Skeletal muscle tissue (tissue), 4 donors: ENCODE measurements around the gene CRYBA2. TPM values are rescaled to one million over a fixed set of nuclear protein-coding genes. Genes with fewer than 3 reads are reported as not detected.

Experiments used
- H3K27ac ChIP-seq: one replicate; pipeline ENCODE4 v1.7.0; 2013; ENCODE audit warnings: mild to moderate bottlenecking, low read depth, low read length, inconsistent platforms
- H3K27me3 ChIP-seq, 3 donors: one replicate each; pipeline ENCODE4 v1.7.0; 2013; ENCODE audit warnings: low read length in 3 of 3; ENCODE audit not compliant: control insufficient read depth in 3 of 3, insufficient read depth in 3 of 3
- H3K36me3 ChIP-seq, 3 donors: one replicate each; pipeline ENCODE4 v1.7.0; 2013; ENCODE audit warnings: low read length in 3 of 3; ENCODE audit not compliant: control insufficient read depth in 3 of 3, insufficient read depth in 3 of 3
- H3K4me1 ChIP-seq, 3 donors: one replicate each; pipeline ENCODE4 v1.7.0; 2013; ENCODE audit warnings: low read length in 3 of 3, mild to moderate bottlenecking in 3 of 3; ENCODE audit not compliant: control insufficient read depth in 3 of 3, insufficient read depth in 3 of 3
- H3K4me3 ChIP-seq, 3 donors: one replicate each; pipeline ENCODE4 v1.7.0; 2013; ENCODE audit warnings: low read length in 3 of 3
- H3K9ac ChIP-seq, 3 donors: one replicate each; pipeline ENCODE4 v1.7.0; 2013; ENCODE audit warnings: low read length in 3 of 3, mild to moderate bottlenecking in 3 of 3, moderate library complexity in 2 of 3, low read depth in 1 of 3
- H3K9me3 ChIP-seq, 3 donors: one replicate each; pipeline ENCODE4 v1.7.0; 2013; ENCODE audit warnings: low read length in 3 of 3; ENCODE audit not compliant: control insufficient read depth in 3 of 3
- total RNA-seq: library from RNA; depleted of rRNA; stranded (reverse); fragments of >200 nt; gene quantifications from one replicate; pipeline ENCODE4 v1.2.3, GENCODE V29; 2014
- donor health status: Osteomylitis.

Gene CRYBA2
- total RNA-seq, 1 donor from 2014 or later, result not detected

DNA sequence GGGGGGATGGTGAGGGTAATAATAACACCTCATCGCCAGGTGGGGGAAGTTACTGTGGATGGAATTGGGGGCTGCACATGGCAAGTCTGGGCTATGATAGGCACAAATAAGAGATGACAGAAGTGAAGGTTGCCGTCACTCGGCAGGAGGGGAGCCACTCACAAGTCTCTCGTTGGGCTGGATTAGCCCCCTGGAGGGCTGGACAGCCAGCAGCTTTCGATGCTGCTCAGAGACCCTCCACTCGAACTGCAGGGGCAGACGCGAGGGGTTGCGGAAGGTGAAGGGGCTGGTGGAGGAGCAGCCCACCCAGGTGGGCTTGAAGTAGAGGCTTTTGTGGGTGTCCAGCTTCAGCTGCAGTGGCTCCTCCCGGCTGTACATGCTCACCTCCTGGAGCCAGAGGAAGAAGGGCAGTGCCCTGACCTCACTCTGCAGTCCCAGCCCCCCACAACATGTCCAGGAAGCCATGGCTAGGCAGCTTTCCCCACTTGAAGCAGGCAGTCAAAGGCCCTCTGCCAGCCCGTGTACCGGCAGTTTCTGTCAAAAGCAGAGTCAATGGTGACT is 29.9 kb upstream of the CRYBA2 start:
- Histone ChIP-seq H3K9me3 (no peaks in the 10 kb centered on the region), H3K9ac (no peak overlapping the region), H3K4me1 (no peaks in the 10 kb centered on the region), H3K27me3 (peaks cover 0 to 32% (median 20%) of the 10 kb centered on the region in 3 donors), H3K36me3 (no peaks in the 10 kb centered on the region), H3K4me3 (no peak overlapping the region), H3K27ac (no peak overlapping the region)

DNA sequence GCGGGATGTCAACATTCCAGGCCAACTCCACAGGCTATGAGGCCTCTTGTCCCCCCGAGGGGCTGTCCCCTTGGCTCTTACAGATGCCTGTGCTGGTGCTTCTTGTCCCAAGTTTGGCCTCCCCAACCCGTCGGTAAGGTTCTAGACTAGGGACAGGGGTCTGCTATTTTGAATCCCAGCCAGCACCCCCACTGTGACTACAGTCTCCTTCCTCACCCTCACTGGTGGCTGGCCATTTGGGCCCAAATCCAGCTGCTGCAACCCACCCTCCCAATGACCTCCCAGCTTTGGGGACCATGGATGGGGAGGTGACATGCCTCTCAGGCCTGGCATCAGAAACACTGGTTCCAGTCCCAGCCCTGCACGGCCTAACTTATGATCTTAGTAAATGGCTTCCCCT is 29.4 kb upstream of the CRYBA2 start:
- H3K4me1 ChIP-seq, result peaks cover 0 to 3% (median 0%) of the 10 kb centered on the region in 3 donors
- H3K27me3 ChIP-seq, result peaks cover 0 to 33% (median 15%) of the 10 kb centered on the region in 3 donors
- no peak overlapping the region for H3K4me3 ChIP-seq
- H3K9ac ChIP-seq, result no peak overlapping the region
- no peak overlapping the region for H3K27ac ChIP-seq
- no peaks in the 10 kb centered on the region for H3K9me3 ChIP-seq
- no peaks in the 10 kb centered on the region for H3K36me3 ChIP-seq

DNA sequence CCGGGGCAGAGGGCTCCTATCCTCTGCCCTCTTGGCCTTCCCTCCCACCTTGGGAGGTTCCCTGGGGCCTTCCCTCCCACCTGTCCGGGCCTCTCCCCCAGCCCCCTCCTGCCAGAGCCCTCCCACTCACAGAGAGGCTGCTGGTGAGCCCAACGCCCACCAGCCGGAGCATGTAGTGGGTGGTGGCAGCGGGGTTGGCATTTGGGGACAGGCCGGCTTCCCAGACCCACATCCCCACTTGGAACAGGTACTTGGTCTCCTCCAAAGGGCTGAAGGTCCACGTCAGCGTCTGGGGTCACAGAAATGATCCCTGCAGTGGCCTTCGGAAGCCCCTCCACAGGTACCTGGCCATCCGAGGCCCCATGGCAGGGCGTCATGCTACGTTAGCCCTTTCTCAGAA is 28.8 kb upstream of the CRYBA2 start:
- Histone ChIP-seq H3K36me3 (no peaks in the 10 kb centered on the region), H3K9ac (no peak overlapping the region), H3K27ac (no peak overlapping the region), H3K27me3 (peaks cover 0 to 35% (median 13%) of the 10 kb centered on the region in 3 donors), H3K4me1 (peaks cover 0 to 5% (median 0%) of the 10 kb centered on the region in 3 donors), H3K9me3 (no peaks in the 10 kb centered on the region), H3K4me3 (no peak overlapping the region)

DNA sequence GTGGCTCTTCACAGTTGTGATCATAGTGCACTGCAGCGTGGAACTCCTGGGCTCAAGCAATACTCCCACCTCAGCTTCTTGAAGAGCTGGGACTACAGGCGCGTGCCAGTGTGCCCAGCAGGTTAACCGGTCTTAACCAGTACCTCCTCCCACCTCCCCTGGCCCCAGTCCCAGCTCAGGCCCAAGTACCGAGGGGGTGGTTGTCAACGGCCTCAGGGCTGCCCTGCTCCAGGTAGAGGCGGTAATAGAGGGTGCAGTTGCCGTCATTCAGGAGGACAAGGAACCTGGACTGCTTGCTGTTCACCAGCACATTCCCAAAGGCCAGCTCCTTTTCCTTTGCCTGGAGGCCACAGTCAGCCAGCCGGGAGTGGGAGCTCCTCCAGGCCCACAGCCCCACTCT is 28.4 kb upstream of the CRYBA2 start:
- no peaks in the 10 kb centered on the region for H3K36me3 ChIP-seq
- H3K4me1 ChIP-seq, result peaks cover 0 to 5% (median 0%) of the 10 kb centered on the region in 3 donors
- H3K27ac ChIP-seq, result no peak overlapping the region
- peaks cover 0 to 39% (median 13%) of the 10 kb centered on the region in 3 donors for H3K27me3 ChIP-seq
- H3K4me3 ChIP-seq, result no peak overlapping the region
- H3K9me3 ChIP-seq, result no peaks in the 10 kb centered on the region
- no peak overlapping the region for H3K9ac ChIP-seq

DNA sequence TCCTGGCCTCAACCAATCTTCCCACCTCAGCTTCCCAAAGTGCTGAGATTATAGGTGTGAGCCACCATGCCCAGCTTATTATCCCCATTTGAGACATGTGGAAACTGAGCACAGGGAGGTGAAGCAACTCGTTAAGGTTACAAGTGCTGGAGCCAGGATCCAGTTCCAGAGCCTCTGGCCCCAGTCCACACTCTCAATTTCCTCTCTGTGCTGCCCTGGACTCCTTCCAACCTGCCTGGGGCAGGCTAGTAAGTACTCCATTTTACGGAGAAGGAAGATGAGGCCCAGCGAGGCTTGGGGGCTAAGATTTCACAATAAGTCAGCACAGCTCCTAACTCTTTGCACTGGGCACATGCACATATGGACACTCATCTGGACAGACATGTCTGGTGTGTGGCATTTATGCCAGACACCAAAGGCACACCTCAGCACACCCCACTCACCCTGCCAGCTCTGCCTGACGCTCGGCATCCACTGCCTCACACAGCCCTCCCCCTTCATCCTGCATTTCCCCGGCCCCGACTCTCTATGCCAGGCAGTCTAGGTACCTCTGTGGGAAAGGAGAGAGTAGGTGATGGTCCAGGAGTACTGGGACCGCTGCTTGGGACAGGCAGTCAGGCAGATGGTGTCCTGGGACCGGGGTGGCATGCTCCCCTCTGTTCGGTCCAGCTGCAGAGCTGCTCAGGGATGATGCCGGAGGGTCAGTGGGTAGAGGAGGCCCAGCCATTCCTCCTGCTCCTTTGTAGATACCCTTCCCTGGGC is 27.6 kb upstream of the CRYBA2 start:
- H3K27me3 ChIP-seq, result peaks cover 0 to 40% (median 13%) of the 10 kb centered on the region in 3 donors
- H3K9ac ChIP-seq, result no peak overlapping the region
- H3K36me3 ChIP-seq, result no peaks in the 10 kb centered on the region

DNA sequence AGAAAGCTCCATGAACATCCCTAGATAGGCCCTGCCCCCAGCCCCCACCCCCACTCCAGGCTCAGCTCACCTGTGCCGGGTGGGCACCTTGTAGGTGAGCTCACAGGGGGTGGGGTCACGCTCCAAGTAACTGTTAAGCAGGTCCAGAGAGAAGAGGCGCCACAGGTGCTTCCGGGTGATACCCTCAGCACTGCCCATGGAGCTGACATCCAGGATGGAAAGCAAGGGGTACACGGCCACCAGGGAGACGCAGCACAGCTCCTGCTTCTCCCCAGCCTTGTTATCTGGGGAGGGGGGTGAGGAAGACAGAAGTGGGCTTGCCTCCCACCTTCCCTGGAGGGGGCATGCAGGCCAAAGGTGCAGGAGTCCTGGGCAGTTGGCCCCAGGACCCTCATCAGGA is 26.2 kb upstream of the CRYBA2 start:
- peaks cover 0 to 35% (median 17%) of the 10 kb centered on the region in 3 donors for H3K27me3 ChIP-seq
- H3K4me3 ChIP-seq, result no peak overlapping the region
- no peaks in the 10 kb centered on the region for H3K9me3 ChIP-seq
- no peak overlapping the region for H3K9ac ChIP-seq
- H3K36me3 ChIP-seq, result no peaks in the 10 kb centered on the region
- H3K27ac ChIP-seq, result no peak overlapping the region
- peaks cover 0 to 5% (median 0%) of the 10 kb centered on the region in 3 donors for H3K4me1 ChIP-seq

More for the DNA sequence above, 27.6 kb upstream of the CRYBA2 start:
- H3K4me3 ChIP-seq, result no peak overlapping the region
- H3K27ac ChIP-seq, result no peak overlapping the region
- peaks cover 0 to 5% (median 0%) of the 10 kb centered on the region in 3 donors for H3K4me1 ChIP-seq
- no peaks in the 10 kb centered on the region for H3K9me3 ChIP-seq

DNA sequence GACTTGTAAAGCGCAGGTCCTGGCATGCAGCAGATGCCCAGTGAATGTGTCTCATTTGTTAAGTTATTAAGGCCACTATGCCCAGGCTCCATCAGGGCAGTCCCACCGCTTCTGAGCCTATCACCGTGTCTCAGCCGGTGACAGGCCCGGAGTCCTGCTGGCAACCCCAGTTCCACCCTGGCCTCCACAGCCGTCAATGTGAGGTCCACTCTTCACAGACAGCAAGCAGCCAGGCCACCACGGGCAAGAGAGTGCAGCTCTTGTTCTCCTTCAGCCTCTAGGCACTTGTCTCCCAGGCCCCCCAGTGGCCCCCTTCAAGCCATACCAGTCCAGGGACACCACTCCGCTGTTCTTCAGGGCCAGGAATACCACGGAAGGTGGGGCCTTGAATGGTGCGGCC is 25.5 kb upstream of the CRYBA2 start:
- H3K9me3 ChIP-seq, result no peaks in the 10 kb centered on the region
- H3K9ac ChIP-seq, result no peak overlapping the region
- H3K4me1 ChIP-seq, result peaks cover 0 to 5% (median 0%) of the 10 kb centered on the region in 3 donors
- no peak overlapping the region for H3K4me3 ChIP-seq
- H3K27me3 ChIP-seq, result peaks cover 0 to 34% (median 23%) of the 10 kb centered on the region in 3 donors
- no peaks in the 10 kb centered on the region for H3K36me3 ChIP-seq
- H3K27ac ChIP-seq, result no peak overlapping the region

DNA sequence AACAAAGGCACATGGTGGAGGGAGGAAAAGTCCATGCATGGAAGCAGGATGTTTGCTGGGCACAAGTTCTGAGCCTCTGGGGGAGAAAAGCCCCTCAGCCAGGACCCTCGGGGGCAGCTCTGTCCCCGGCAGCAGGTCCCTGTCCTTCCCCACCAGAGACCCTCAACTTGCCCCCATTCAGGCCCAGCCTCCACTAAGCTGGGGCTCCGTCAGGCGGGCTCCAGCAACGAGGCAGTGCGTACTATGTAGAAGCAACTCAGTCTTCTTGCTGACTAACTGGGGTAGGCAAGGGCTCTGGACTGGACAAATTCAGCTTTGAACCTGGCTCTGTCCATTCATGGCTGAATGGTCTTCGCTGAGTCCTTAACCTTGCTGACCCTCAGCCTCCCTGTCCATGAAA is 25.1 kb upstream of the CRYBA2 start:
- Histone ChIP-seq H3K4me3 (no peak overlapping the region), H3K9ac (no peak overlapping the region), H3K36me3 (no peaks in the 10 kb centered on the region), H3K27me3 (peaks cover 0 to 30% (median 22%) of the 10 kb centered on the region in 3 donors), H3K9me3 (no peaks in the 10 kb centered on the region), H3K27ac (no peak overlapping the region), H3K4me1 (peaks cover 0 to 5% (median 0%) of the 10 kb centered on the region in 3 donors)

DNA sequence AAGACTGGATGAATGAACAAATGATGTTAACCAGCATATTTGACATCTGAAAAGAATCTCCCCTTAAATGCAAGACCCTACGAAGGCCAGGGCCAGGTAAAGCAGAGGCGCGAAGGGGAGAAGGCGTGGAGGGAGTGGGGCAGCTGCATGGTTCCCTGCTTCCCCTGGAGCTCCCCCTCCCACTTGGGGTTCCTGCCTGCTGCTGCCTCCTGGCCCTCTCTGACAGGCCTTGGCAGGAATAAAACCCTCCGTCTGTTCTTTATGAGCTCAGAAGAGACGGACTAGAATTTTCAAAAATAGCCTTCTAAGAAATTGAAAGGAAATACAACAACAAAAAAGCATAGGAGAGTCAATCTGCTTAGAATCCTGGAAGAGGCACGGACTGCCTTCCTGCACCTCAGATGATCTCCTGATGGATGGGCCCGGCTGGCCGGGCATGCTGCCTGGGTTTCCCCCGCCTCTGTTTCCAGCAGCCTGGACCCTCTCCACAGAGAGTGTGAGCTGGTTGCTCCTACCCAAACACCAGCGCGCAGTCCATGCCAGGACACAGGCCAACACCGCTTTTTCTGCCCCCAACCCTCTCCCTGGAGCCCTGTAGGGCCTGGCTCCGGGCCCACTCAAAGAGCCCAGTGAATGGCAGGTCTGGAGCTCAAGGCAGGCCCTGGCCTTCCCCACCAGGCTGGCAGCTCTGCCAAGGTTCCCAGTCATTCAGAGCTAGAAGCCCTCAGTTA is 24.1 kb upstream of the CRYBA2 start:
- Histone ChIP-seq H3K4me3 (no peak overlapping the region), H3K9ac (no peak overlapping the region), H3K9me3 (no peaks in the 10 kb centered on the region), H3K27ac (no peak overlapping the region), H3K4me1 (peaks cover 0 to 5% (median 0%) of the 10 kb centered on the region in 3 donors), H3K27me3 (peaks cover 0 to 23% (median 13%) of the 10 kb centered on the region in 3 donors), H3K36me3 (no peaks in the 10 kb centered on the region)

DNA sequence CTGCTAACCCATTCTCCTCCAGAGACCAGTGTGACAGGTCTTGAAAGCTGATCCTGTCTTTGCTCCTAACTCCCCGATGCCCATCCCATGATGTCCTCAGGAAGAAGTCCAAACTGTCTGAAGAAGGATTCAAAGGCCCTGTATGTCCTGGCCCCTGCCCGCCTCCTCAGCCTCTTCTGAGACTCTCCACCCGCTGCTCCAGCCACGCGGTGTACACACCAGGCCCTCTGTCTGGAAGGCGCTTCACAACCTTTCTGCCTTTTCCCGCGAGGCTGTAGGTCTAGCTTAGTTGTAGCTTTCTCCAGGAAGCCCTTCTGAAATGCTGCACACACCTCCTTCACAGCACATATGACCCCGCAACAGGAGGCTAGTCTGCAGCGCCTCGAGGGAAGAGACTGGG is 23.5 kb upstream of the CRYBA2 start:
- H3K9me3 ChIP-seq, result no peaks in the 10 kb centered on the region
- no peak overlapping the region for H3K4me3 ChIP-seq
- H3K27ac ChIP-seq, result no peak overlapping the region
- H3K36me3 ChIP-seq, result no peaks in the 10 kb centered on the region
- no peak overlapping the region for H3K9ac ChIP-seq
- H3K4me1 ChIP-seq, result peaks cover 0 to 5% (median 0%) of the 10 kb centered on the region in 3 donors
- peaks cover 0 to 21% (median 9%) of the 10 kb centered on the region in 3 donors for H3K27me3 ChIP-seq
